Vagina (tissue), 2 donors: ENCODE data around the gene ALKBH8. TPM values are rescaled to one million over a fixed set of nuclear protein-coding genes. Genes with fewer than 3 reads are reported as not detected.

Experiments used
- DNase-seq, 2 donors: peaks; one replicate each; pipeline ENCODE4 v3.0.0-alpha.2; 2017; ENCODE audit errors: extremely low spot score in 2 of 2
- H3K27ac ChIP-seq: fragments of 200-600 bp; sonication (generic); one replicate; pipeline ENCODE4 v1.5.1; 2019
- H3K27me3 ChIP-seq: fragments of 200-600 bp; sonication (generic); one replicate; pipeline ENCODE4 v1.5.1; 2019
- H3K36me3 ChIP-seq, 2 donors: fragments of 200-600 bp; sonication (generic); one replicate each; pipeline ENCODE4 v1.5.1; 2017 to 2019
- H3K4me1 ChIP-seq: fragments of 200-600 bp; sonication (generic); one replicate; pipeline ENCODE4 v1.5.1; 2019
- H3K4me3 ChIP-seq, 2 donors: fragments of 200-600 bp; sonication (generic); 1 replicate in 1 of 2; 2 replicates in 1 of 2; pipeline ENCODE4 v1.5.1; 2016 to 2019
- H3K9me3 ChIP-seq: fragments of 200-600 bp; sonication (generic); one replicate; pipeline ENCODE4 v1.5.1; 2019
- POLR2A ChIP-seq, 2 donors: fragments of 450-650 bp; IDR thresholded peaks; one replicate each; pipeline ENCODE4 v1.6.1; 2017; ENCODE audit warnings: antibody characterized with exemption in 2 of 2, mild to moderate bottlenecking in 2 of 2, moderate library complexity in 2 of 2
- POLR2AphosphoS5 ChIP-seq, 2 donors: sonication (generic); formaldehyde crosslinking; IDR thresholded peaks; one replicate each; pipeline ENCODE4 v1.9.0; 2017; ENCODE audit warnings: antibody characterized with exemption in 2 of 2, mild to moderate bottlenecking in 2 of 2, low read depth in 1 of 2; ENCODE audit not compliant: insufficient read depth in 1 of 2
- intact Hi-C: fragments of 100-400 bp; cut with DNase I; formaldehyde crosslinking; loops from one replicate; pipeline ENCODE4 v1.15.1; 2023
- total RNA-seq: library from RNA; depleted of rRNA; stranded (reverse); fragments of >200 nt; gene quantifications from one replicate; pipeline ENCODE4 v1.2.3, GENCODE V29; 2016
- TF ChIP-seq, protein P1 (sequence below), 3 experiments: fragments of 450-650 bp in 2 of 3; fragments of 200-600 bp in 1 of 3; sonication (generic) in 1 of 3; IDR thresholded peaks; one replicate each; pipeline ENCODE4 v1.5.1; 2017 to 2019; ENCODE audit warnings: antibody characterized with exemption in 3 of 3, mild to moderate bottlenecking in 2 of 3, moderate library complexity in 2 of 3

Gene ALKBH8
- total RNA-seq, 1 donor from 2014 or later: 3.4 TPM

DNA sequence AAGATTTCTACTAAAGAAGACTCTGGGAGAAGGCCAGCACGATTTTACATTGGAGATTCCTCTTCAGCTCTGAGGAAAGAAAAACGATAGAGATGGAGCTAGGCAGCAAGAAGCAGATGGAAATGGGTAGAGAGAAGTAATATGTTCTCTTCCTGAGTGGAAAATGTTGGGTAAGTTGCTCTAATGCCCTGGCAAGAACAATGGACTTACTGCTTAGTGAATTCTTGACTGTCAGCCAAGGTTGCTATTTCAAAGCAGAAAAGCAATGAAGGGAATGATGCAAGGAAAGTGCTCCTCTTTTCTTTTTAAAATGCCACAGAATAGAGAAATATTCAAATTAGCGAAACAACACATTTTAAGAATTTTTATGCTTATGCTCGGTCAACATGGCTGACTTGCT is 69.5 kb downstream of the ALKBH8 start:
- TF ChIP-seq, protein P1, sequence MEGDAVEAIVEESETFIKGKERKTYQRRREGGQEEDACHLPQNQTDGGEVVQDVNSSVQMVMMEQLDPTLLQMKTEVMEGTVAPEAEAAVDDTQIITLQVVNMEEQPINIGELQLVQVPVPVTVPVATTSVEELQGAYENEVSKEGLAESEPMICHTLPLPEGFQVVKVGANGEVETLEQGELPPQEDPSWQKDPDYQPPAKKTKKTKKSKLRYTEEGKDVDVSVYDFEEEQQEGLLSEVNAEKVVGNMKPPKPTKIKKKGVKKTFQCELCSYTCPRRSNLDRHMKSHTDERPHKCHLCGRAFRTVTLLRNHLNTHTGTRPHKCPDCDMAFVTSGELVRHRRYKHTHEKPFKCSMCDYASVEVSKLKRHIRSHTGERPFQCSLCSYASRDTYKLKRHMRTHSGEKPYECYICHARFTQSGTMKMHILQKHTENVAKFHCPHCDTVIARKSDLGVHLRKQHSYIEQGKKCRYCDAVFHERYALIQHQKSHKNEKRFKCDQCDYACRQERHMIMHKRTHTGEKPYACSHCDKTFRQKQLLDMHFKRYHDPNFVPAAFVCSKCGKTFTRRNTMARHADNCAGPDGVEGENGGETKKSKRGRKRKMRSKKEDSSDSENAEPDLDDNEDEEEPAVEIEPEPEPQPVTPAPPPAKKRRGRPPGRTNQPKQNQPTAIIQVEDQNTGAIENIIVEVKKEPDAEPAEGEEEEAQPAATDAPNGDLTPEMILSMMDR (IDR thresholded peaks at IDR 0.05): no peak
- TF ChIP-seq POLR2AphosphoS5 (IDR thresholded peaks at IDR 0.05; ENCODE audit: insufficient read depth in 1 of 2, low read depth in 1 of 2): no peak
- no peak for TF ChIP-seq POLR2A (IDR thresholded peaks at IDR 0.05)
- Histone ChIP-seq H3K27me3 (no peaks in the 10 kb centered on the region), H3K36me3 (no peaks in the 10 kb centered on the region), H3K4me3 (no peak overlapping the region), H3K9me3 (no peaks in the 10 kb centered on the region), H3K4me1 (no peaks in the 10 kb centered on the region), H3K27ac (no peak overlapping the region)
- intact Hi-C loops: no loop called here
- DNase-seq: no peak

DNA sequence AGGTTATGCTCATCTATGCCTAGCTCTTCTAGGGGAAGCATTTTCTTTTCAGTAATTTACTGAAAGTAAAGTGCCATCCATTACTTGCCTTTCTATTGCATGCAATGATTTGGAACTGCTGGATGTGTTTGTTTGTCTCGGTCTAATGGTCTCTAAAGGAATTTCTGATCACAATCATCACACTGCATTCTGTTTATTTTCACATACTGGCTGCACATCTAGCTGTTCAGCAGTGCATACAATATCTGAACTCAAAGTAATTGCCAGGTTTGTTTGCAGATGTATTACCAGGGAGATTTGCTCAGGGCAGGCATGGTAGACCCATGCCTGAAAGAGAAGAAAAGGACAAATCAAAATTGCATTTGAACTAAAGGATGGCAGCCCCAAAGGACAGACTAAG is 71.5 kb downstream of the ALKBH8 start:
- no peaks in the 10 kb centered on the region for H3K9me3 ChIP-seq
- no peaks in the 10 kb centered on the region for H3K27me3 ChIP-seq
- no peak overlapping the region for H3K27ac ChIP-seq
- intact Hi-C loops: no loop called here
- no peak overlapping the region for H3K4me3 ChIP-seq
- no peak for DNase-seq
- TF ChIP-seq, protein P1 (IDR thresholded peaks at IDR 0.05): no peak
- TF ChIP-seq POLR2AphosphoS5 (IDR thresholded peaks at IDR 0.05; ENCODE audit: insufficient read depth in 1 of 2, low read depth in 1 of 2) (no peak), POLR2A (IDR thresholded peaks at IDR 0.05) (no peak)
- no peaks in the 10 kb centered on the region for H3K4me1 ChIP-seq
- H3K36me3 ChIP-seq: no peaks in the 10 kb centered on the region

DNA sequence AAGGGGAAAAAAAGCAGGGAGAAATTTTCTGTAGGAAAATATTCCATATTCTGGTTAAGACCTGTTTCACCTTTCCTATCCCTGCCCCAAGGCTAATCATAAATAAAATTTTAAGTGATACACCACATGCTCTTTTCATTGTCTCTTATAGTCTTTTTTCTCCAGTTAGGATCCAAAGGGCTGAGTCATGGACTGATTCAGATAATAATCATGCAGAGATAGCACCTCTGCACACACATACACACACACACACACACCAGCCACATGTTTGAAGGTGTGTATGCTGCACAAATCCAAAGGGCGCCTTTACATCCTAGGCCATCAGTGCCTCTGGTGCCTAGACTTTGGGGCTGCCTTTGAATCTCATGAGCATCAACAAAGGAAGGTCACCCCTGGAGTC is 72.4 kb downstream of the ALKBH8 start:
- H3K27me3 ChIP-seq: no peaks in the 10 kb centered on the region
- H3K9me3 ChIP-seq: no peaks in the 10 kb centered on the region
- intact Hi-C loops: no loop called here
- H3K4me3 ChIP-seq: no peak overlapping the region
- H3K36me3 ChIP-seq: no peaks in the 10 kb centered on the region
- H3K27ac ChIP-seq: no peak overlapping the region
- DNase-seq: no peak
- H3K4me1 ChIP-seq: no peaks in the 10 kb centered on the region
- TF ChIP-seq POLR2AphosphoS5 (IDR thresholded peaks at IDR 0.05; ENCODE audit: insufficient read depth in 1 of 2, low read depth in 1 of 2) (no peak), POLR2A (IDR thresholded peaks at IDR 0.05) (no peak)
- TF ChIP-seq, protein P1 (IDR thresholded peaks at IDR 0.05): no peak

DNA sequence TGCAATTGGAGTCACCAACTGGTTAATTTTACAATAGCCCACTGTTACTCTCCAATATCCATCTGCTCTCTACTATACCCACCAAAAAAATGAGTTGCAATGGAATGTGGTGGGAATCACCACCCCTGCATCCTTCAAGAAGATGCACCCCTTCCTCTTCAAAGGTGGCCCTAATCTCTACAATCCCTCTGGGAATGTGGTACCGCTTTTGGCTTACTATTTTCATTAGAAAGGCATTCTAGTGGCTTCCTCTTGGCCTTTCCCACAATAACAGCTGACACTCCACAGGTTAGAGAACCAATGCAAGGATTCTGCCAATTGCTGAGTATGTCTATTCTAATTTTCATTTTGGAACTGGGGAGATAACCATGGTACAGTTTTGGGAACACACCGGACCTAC is 74.7 kb downstream of the ALKBH8 start:
- Histone ChIP-seq H3K4me3 (no peak overlapping the region), H3K36me3 (no peaks in the 10 kb centered on the region), H3K27me3 (no peaks in the 10 kb centered on the region), H3K9me3 (no peaks in the 10 kb centered on the region), H3K27ac (no peak overlapping the region), H3K4me1 (no peaks in the 10 kb centered on the region)
- no peak for DNase-seq
- TF ChIP-seq, protein P1 (IDR thresholded peaks at IDR 0.05): no peak
- TF ChIP-seq POLR2AphosphoS5 (IDR thresholded peaks at IDR 0.05; ENCODE audit: insufficient read depth in 1 of 2, low read depth in 1 of 2) (no peak), POLR2A (IDR thresholded peaks at IDR 0.05) (no peak)
- intact Hi-C loops: no loop called here

DNA sequence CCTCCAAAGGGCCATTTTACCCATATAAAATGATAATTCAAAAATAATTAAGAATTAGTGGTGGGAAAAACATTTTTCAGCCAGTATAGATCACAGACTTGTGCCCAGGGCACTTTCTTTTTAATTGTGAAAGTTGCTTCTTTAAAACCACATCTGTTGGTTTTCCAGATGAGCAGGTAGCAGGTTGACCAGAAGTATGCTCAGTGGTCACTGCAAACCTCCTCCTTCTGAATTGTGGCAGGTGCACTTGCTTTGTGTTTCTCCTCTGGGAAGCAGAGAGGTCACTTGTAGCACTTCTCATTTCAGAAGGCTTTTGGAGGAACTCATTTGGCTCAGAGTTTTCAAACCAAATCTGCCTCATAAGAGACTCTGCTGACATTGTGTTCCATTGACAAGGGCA is 83.3 kb downstream of the ALKBH8 start:
- H3K4me1 ChIP-seq: no peaks in the 10 kb centered on the region
- H3K9me3 ChIP-seq: no peaks in the 10 kb centered on the region
- TF ChIP-seq, protein P1 (IDR thresholded peaks at IDR 0.05): no peak
- no peak for TF ChIP-seq POLR2A (IDR thresholded peaks at IDR 0.05)
- TF ChIP-seq POLR2AphosphoS5 (IDR thresholded peaks at IDR 0.05; ENCODE audit: insufficient read depth in 1 of 2, low read depth in 1 of 2): no peak
- no peaks in the 10 kb centered on the region for H3K36me3 ChIP-seq
- intact Hi-C loops: no loop called here
- no peaks in the 10 kb centered on the region for H3K27me3 ChIP-seq
- no peak overlapping the region for H3K4me3 ChIP-seq
- DNase-seq: no peak
- no peak overlapping the region for H3K27ac ChIP-seq
